ENCODE results near the gene VDR.

- no peak for TF ChIP-seq POLR2A (IDR thresholded peaks at IDR 0.05; ENCODE audit: low read depth, low read length)
- TF ChIP-seq TAF1 (IDR thresholded peaks at IDR 0.05; ENCODE audit: low read depth, low read length): no peak
- no peak for TF ChIP-seq POLR2AphosphoS5 (IDR thresholded peaks at IDR 0.05; ENCODE audit: low read depth, low read length)
- TF ChIP-seq PAX5 (IDR thresholded peaks at IDR 0.05; ENCODE audit: insufficient read depth, low read length, severe bottlenecking): no peak
Observed at GRCh38 chr12:47801170-47801903, 103.5 kb downstream of the VDR start.
